ENCODE measurements around the gene TOR2A. TPM values are rescaled to one million over a fixed set of nuclear protein-coding genes. Genes with fewer than 3 reads are reported as not detected.

Gene TOR2A
- total and polyA plus RNA-seq, 9 of the 15 experiments (the other 6 are each of a cell fraction or from before 2014, with no cell fraction given): 0.80 to 25.9 (median 11.1) TPM

- no peaks in the 10 kb centered on the region for H3K27me3 ChIP-seq (ENCODE audit: control insufficient read depth in 2 of 2, insufficient read depth in 2 of 2, low read length in 2 of 2)
- H3K4me3 ChIP-seq: no peak within 1 kb of the TSS
- TF ChIP-seq CBX1 (IDR thresholded peaks at IDR 0.05; ENCODE audit: low read depth) (no peak), TARDBP (IDR thresholded peaks at IDR 0.05) (no peak), RFX1 (IDR thresholded peaks at IDR 0.05) (peak; percentile 88), DMBX1 (CRISPR knock-in tag; IDR thresholded peaks at IDR 0.05; ENCODE audit: borderline replicate concordance) (no peak), FOXJ3 (CRISPR knock-in tag; IDR thresholded peaks at IDR 0.05) (peak; percentile 77), ZFP91 (CRISPR knock-in tag; IDR thresholded peaks at IDR 0.05) (peak; percentile 90), FOXJ2 (tag; IDR thresholded peaks at IDR 0.05) (peak; percentile 66; the same call in 1 of the 2 replicates), FOXA3 (CRISPR knock-in tag; conservative IDR thresholded peaks at IDR 0.05 in 1 of 2, IDR thresholded peaks at IDR 0.05 in 1 of 2) (0 out of 4 replicates have a peak, but pooled peaks of 1 of the 2 experiments have one; percentile 34)
- in situ Hi-C loops (cut with MboI): no loop called here
- ChIA-PET CTCF (ENCODE audit: low intra/inter-chr PET ratio) (no interaction called here), POLR2A (interaction anchor here (0.5 to 1.2 kb wide), 2 partner anchors 16 to 83 kb away, joined by 3 read pairs; no protein-coding TSS in a partner anchor)
- no peak within 1 kb of the TSS for H2AFZ ChIP-seq (ENCODE audit: low read depth, low read length)
- 45% methylated on average over 11 of the region's 11 CpGs for WGBS (ENCODE audit: insufficient coverage, low coverage, missing lambda C conversion rate)
- H3K27ac ChIP-seq (ENCODE audit: extremely low read depth, low read depth, low read length): no peak within 1 kb of the TSS
- H4K20me1 ChIP-seq (replicated peaks; ENCODE audit: control insufficient read depth, insufficient read depth, low read length): no peaks in the 10 kb centered on the region
- no peak for DNase-seq (ENCODE audit: extremely low read depth in 1 of 4, low spot score in 3 of 4)
- BruUV-seq (replicated peaks): no TSS peak
- no peaks in the 10 kb centered on the region for H3K79me2 ChIP-seq (ENCODE audit: control insufficient read depth, insufficient read depth, low read length)
- FAIRE-seq: no peak
- H3K9ac ChIP-seq (ENCODE audit: insufficient read depth in 1 of 2, low read depth in 2 of 2, low read length in 2 of 2): peak within 1 kb of the TSS in 1 of 2 experiments; percentile 55; a peak in 1 of 4 replicates
- H3K9me1 ChIP-seq (ENCODE audit: control insufficient read depth, insufficient read depth, low read length): no peaks in the 10 kb centered on the region
- H3K36me3 ChIP-seq (ENCODE audit: control insufficient read depth, insufficient read depth, low read length): no peaks in the 10 kb centered on the region
- peak; percentile 36; the same call in 2 of the 3 replicates for ATAC-seq
- intact Hi-C loops (cut with micrococcal nuclease): no loop called here
- H3K9me3 ChIP-seq (replicated peaks; ENCODE audit: control insufficient read depth, insufficient read depth, low read depth, low read length): 0 out of 2 replicates have a peak, but pooled peaks cover 4% of the 10 kb centered on the region
- no peak within 1 kb of the TSS for H3K4me2 ChIP-seq (ENCODE audit: insufficient read depth, low read length)
- H3K4me1 ChIP-seq (replicated peaks in 1 of 2; ENCODE audit: control insufficient read depth in 2 of 2, insufficient read depth in 2 of 2, low read length in 2 of 2): peaks cover 0 to 34% of the 10 kb centered on the region in 2 experiments; a peak in 2 of 5 replicates
Observed at GRCh38 chr9:127706836-127707241, 28.3 kb downstream of the TOR2A start, which contains the start of gene CFAP157. Gene CFAP157 (plus strand): TSS chr9:127706988. CDS start chr9:127707032, 44 bp downstream.
